K562 (cell line): ENCODE data around the gene ALOX5. TPM values are rescaled to one million over a fixed set of nuclear protein-coding genes. Genes with fewer than 3 reads are reported as not detected.

Source experiments
- CXXC5 ChIP-seq: fragments of 250-450 bp; sonication (Bioruptor Pico); IDR thresholded peaks from 2 replicates; pipeline ENCODE4 v1.8.0; 2022; ENCODE audit warnings: inconsistent platforms, mild to moderate bottlenecking, moderate library complexity
- HEY1 ChIP-seq: fragments of 250-450 bp; sonication (Bioruptor Pico); IDR thresholded peaks from 2 replicates; pipeline ENCODE4 v1.5.0; 2020; ENCODE audit warnings: mild to moderate bottlenecking, moderate library complexity, borderline replicate concordance
- JUND ChIP-seq, 2 experiments: IDR thresholded peaks; 2 replicates in 1 of 2; 3 replicates in 1 of 2; pipeline ENCODE4 v1.6.1; 2011; ENCODE audit warnings: borderline replicate concordance in 2 of 2, low read depth in 2 of 2, low read length in 2 of 2, improper control_type of control experiment in 1 of 2, missing biosample characterization in 1 of 2, missing genetic modification characterization in 1 of 2, missing genetic modification reagents in 1 of 2
- KDM4B ChIP-seq, 2 experiments: fragments of 450-650 bp in 1 of 2; sonication (generic) in 1 of 2; IDR thresholded peaks; 2 replicates each; pipeline ENCODE4 v1.6.1; 2016 to 2017; ENCODE audit warnings: borderline replicate concordance in 2 of 2, antibody characterized with exemption in 1 of 2, low read depth in 1 of 2, mild to moderate bottlenecking in 1 of 2
- MAFK ChIP-seq: IDR thresholded peaks from 2 replicates; pipeline ENCODE4 v1.6.1; 2011; ENCODE audit warnings: low read length, improper control_type of control experiment
- MECOM ChIP-seq: fragments of 250-450 bp; sonication (Bioruptor Pico); IDR thresholded peaks from 2 replicates; pipeline ENCODE4 v1.8.0; 2022; ENCODE audit warnings: inconsistent platforms
- MTA1 ChIP-seq: fragments of 450-650 bp; IDR thresholded peaks from 2 replicates; pipeline ENCODE4 v1.6.1; 2017; ENCODE audit warnings: borderline replicate concordance
- POLR2G ChIP-seq: fragments of 200-400 bp; formaldehyde crosslinking; IDR thresholded peaks from 2 replicates; pipeline ENCODE4 v1.6.1; 2017; ENCODE audit warnings: low read depth, mild to moderate bottlenecking, antibody characterized with exemption, low read length, moderate library complexity
- RBM34 ChIP-seq: fragments of 200-400 bp; formaldehyde crosslinking; IDR thresholded peaks from 2 replicates; pipeline ENCODE4 v1.6.1; 2018; ENCODE audit warnings: low read length, borderline replicate concordance; ENCODE audit not compliant: insufficient read depth
- TRIM28 ChIP-seq: fragments of 450-650 bp; IDR thresholded peaks from 2 replicates; pipeline ENCODE4 v1.6.1; 2017
- ZFP36 ChIP-seq: fragments of 150-350 bp; IDR thresholded peaks from 2 replicates; pipeline ENCODE4 v1.6.1; 2018; ENCODE audit warnings: low read length, low read depth; ENCODE audit not compliant: partially characterized antibody
- ZNF347 ChIP-seq: fragments of 450-650 bp; formaldehyde crosslinking; IDR thresholded peaks from 2 replicates; pipeline ENCODE4 v1.4.0; 2020; ENCODE audit warnings: low read depth, mild to moderate bottlenecking, moderate library complexity
- polyA plus RNA-seq, 8 experiments: library from polyadenylated mRNA; depleted of rRNA in 4 of 8; stranded (reverse) in 5 of 8; unstranded in 3 of 8; fragments of >200 nt; fragmentation: Nextera tagmentation in 2 of 8; fragmentation: Illumina TruSeq in 1 of 8; extraction: Ambion mirVana in 2 of 8; extraction: Trizol in 1 of 8; gene quantifications; 2 replicates each; pipeline versions ENCODE4 v1.2.1 to v1.2.3, GENCODE V29; 2011 to 2014; ENCODE audit warnings: inconsistent platforms in 1 of 8, missing spikeins in 1 of 8
- total RNA-seq, 7 experiments: library from RNA; depleted of rRNA in 6 of 7; stranded (reverse); fragments of >200 nt in 6 of 7; fragmentation: Illumina TruSeq in 2 of 7; extraction: Trizol in 2 of 7; gene quantifications; 2 replicates each; pipeline versions ENCODE4 v1.2.1 to v1.2.3, GENCODE V29; 2011 to 2021; ENCODE audit warnings: low replicate concordance in 1 of 7
- TF ChIP-seq, protein P1 (sequence below): fragments of 250-450 bp; sonication (Bioruptor Pico); IDR thresholded peaks from 2 replicates; pipeline ENCODE4 v1.5.0; 2021; ENCODE audit warnings: mild to moderate bottlenecking, moderate library complexity
- TF ChIP-seq, protein P2 (sequence below), 3 experiments: IDR thresholded peaks in 2 of 3; conservative IDR thresholded peaks in 1 of 3; 2 replicates each; pipeline ENCODE4 v1.5.1; 2011 to 2012; ENCODE audit warnings: low read length in 3 of 3, mild to moderate bottlenecking in 3 of 3, control low read depth in 2 of 3, improper control_type of control experiment in 1 of 3, inconsistent platforms in 1 of 3, low read depth in 1 of 3, mixed read lengths in 1 of 3, moderate library complexity in 1 of 3; ENCODE audit not compliant: insufficient read depth in 2 of 3
- TF ChIP-seq, protein P3 (sequence below): fragments of 150-350 bp; IDR thresholded peaks from 2 replicates; pipeline ENCODE4 v1.6.1; 2014; ENCODE audit warnings: low read depth, mild to moderate bottlenecking, low read length, borderline replicate concordance

The ALOX5 gene
- total and polyA plus RNA-seq, 9 of the 15 experiments (the other 6 are each of a cell fraction or from before 2014, with no cell fraction given): 0.10 to 2.4 (median 1.4) TPM

- 0 out of 2 replicates have a peak, but pooled peaks have one; percentile 14 for TF ChIP-seq JUND (IDR thresholded peaks at IDR 0.05; ENCODE audit: borderline replicate concordance, low read depth, low read length)
- TF ChIP-seq JUND (tag; IDR thresholded peaks at IDR 0.05; ENCODE audit: borderline replicate concordance, low read depth, low read length): no peak
- no peak for TF ChIP-seq KDM4B (IDR thresholded peaks at IDR 0.05; ENCODE audit: borderline replicate concordance in 2 of 2, low read depth in 1 of 2)
- TF ChIP-seq MECOM (CRISPR knock-in tag): peak; percentile 71
- TF ChIP-seq, protein P1, sequence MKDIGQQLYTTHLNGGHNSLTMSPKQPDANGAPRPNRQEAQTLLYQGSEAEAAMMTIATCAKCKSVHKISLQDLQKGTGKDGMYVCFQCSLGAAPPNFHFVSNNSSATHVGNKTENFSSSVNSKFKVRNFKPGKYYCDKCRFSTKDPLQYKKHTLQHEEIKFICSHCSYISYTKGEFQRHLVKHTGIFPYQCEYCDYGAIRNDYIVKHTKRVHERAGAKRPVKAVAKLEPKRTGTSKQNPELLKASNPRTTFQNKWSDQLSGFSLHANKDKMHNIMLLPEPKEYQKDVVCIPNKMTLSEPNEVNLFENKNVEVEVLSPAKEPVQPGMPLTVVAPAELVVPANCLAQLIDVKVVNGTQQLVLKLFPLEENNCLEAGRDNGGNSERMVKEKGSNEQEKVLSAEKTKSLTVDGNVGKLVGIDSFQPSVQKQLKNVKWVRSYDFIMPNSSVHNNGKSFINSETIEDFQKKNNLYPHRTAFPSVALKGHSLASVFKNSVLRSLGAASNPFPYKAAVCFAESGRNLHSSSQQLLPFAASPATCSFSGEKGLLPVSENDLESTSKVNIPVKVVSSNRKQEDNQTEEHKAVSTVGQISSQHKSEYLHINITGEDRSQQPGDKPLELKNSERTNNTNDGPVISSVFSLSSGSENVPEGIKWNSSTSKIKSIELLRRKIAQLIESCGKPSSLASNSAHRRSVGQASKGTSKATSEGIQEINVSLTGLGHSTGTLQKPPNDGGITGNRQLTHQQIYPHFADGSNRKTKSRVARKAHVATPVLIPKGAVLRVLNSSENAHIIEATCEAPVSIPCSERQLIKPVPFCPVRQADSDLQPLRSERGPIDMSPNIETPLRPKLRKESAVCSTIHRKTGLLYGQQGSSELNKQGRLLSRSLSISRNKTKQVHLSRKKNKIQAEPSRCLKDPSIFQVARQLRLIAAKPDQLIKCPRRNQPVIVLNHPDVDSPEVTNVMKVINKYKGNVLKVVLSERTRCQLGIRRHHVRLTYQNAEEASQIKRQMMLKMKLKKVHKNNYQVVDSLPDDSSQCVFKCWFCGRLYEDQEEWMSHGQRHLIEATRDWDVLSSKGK (CRISPR knock-in tag): no peak
- no peak for TF ChIP-seq POLR2G
- 0 out of 2 replicates have a peak, but pooled peaks have one; percentile 30 for TF ChIP-seq CXXC5
- TF ChIP-seq, protein P2, sequence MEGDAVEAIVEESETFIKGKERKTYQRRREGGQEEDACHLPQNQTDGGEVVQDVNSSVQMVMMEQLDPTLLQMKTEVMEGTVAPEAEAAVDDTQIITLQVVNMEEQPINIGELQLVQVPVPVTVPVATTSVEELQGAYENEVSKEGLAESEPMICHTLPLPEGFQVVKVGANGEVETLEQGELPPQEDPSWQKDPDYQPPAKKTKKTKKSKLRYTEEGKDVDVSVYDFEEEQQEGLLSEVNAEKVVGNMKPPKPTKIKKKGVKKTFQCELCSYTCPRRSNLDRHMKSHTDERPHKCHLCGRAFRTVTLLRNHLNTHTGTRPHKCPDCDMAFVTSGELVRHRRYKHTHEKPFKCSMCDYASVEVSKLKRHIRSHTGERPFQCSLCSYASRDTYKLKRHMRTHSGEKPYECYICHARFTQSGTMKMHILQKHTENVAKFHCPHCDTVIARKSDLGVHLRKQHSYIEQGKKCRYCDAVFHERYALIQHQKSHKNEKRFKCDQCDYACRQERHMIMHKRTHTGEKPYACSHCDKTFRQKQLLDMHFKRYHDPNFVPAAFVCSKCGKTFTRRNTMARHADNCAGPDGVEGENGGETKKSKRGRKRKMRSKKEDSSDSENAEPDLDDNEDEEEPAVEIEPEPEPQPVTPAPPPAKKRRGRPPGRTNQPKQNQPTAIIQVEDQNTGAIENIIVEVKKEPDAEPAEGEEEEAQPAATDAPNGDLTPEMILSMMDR (IDR thresholded peaks at IDR 0.05 in 2 of 3, conservative IDR thresholded peaks at IDR 0.05 in 1 of 3; ENCODE audit: insufficient read depth in 2 of 3, low read depth in 1 of 3, low read length in 3 of 3): peak in 1 of 3 experiments; percentile 32; a peak in 2 of 6 replicates
- no peak for TF ChIP-seq MTA1
- no peak for TF ChIP-seq RBM34
- TF ChIP-seq TRIM28: no peak
- no peak for TF ChIP-seq ZFP36
- TF ChIP-seq, protein P3, sequence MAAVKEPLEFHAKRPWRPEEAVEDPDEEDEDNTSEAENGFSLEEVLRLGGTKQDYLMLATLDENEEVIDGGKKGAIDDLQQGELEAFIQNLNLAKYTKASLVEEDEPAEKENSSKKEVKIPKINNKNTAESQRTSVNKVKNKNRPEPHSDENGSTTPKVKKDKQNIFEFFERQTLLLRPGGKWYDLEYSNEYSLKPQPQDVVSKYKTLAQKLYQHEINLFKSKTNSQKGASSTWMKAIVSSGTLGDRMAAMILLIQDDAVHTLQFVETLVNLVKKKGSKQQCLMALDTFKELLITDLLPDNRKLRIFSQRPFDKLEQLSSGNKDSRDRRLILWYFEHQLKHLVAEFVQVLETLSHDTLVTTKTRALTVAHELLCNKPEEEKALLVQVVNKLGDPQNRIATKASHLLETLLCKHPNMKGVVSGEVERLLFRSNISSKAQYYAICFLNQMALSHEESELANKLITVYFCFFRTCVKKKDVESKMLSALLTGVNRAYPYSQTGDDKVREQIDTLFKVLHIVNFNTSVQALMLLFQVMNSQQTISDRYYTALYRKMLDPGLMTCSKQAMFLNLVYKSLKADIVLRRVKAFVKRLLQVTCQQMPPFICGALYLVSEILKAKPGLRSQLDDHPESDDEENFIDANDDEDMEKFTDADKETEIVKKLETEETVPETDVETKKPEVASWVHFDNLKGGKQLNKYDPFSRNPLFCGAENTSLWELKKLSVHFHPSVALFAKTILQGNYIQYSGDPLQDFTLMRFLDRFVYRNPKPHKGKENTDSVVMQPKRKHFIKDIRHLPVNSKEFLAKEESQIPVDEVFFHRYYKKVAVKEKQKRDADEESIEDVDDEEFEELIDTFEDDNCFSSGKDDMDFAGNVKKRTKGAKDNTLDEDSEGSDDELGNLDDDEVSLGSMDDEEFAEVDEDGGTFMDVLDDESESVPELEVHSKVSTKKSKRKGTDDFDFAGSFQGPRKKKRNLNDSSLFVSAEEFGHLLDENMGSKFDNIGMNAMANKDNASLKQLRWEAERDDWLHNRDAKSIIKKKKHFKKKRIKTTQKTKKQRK: no peak
- TF ChIP-seq MAFK: no peak; the same call in 1 of the 2 replicates
- no peak for TF ChIP-seq ZNF347 (CRISPR knock-in tag)
- TF ChIP-seq HEY1 (CRISPR knock-in tag): peak; percentile 45; the same call in 1 of the 2 replicates
Observed at GRCh38 chr10:45375716-45376231, 1.8 kb downstream of the ALOX5 start (continued).
